ENCODE measurements around the gene GRM1. TPM values are rescaled to one million over a fixed set of nuclear protein-coding genes. Genes with fewer than 3 reads are reported as not detected.

GRM1 gene
- total RNA-seq, 1 donor from 2014 or later, result 6.7 TPM

- Histone ChIP-seq H3K36me3 (no peaks in the 10 kb centered on the region), H3K4me3 (no peak overlapping the region), H3K9me3 (replicated peaks) (peaks cover 33% of the 10 kb centered on the region), H3K27me3 (ENCODE audit: low read depth) (peaks cover 14% of the 10 kb centered on the region), H3K4me1 (no peaks in the 10 kb centered on the region), H3K27ac (replicated peaks) (no peak overlapping the region)
- peak; percentile 26 for TF ChIP-seq CTCF (IDR thresholded peaks at IDR 0.05; ENCODE audit: borderline replicate concordance)
- DNase-seq, result no peak
- intact Hi-C loops (cut with micrococcal nuclease), result no loop called here
Observed at GRCh38 chr6:146041282-146041681, 12.4 kb downstream of the GRM1 start.

GRCh38 chr6:146047371-146047770, 18.5 kb downstream of the GRM1 start:
- Histone ChIP-seq H3K27ac (replicated peaks) (no peak overlapping the region), H3K9me3 (replicated peaks) (peaks cover 8% of the 10 kb centered on the region), H3K4me1 (no peaks in the 10 kb centered on the region), H3K4me3 (no peak overlapping the region), H3K36me3 (no peaks in the 10 kb centered on the region), H3K27me3 (ENCODE audit: low read depth) (peaks cover 5% of the 10 kb centered on the region)
- intact Hi-C loops (cut with micrococcal nuclease), result no loop called here
- no peak for TF ChIP-seq CTCF (IDR thresholded peaks at IDR 0.05; ENCODE audit: borderline replicate concordance)
- no peak for DNase-seq

- Histone ChIP-seq H3K27ac (replicated peaks) (no peak overlapping the region), H3K9me3 (replicated peaks) (peaks cover 8% of the 10 kb centered on the region)
Observed at GRCh38 chr6:146050168-146050567, 21.3 kb downstream of the GRM1 start.

GRCh38 chr6:146056506-146056905, 27.6 kb downstream of the GRM1 start:
- H3K4me3 ChIP-seq, result no peak overlapping the region
- DNase-seq, result no peak
- H3K36me3 ChIP-seq, result no peaks in the 10 kb centered on the region
- H3K27me3 ChIP-seq (ENCODE audit: low read depth), result no peaks in the 10 kb centered on the region
- peaks cover 11% of the 10 kb centered on the region for H3K9me3 ChIP-seq (replicated peaks)
- no peak for TF ChIP-seq CTCF (IDR thresholded peaks at IDR 0.05; ENCODE audit: borderline replicate concordance)
- no peaks in the 10 kb centered on the region for H3K4me1 ChIP-seq
- no peak overlapping the region for H3K27ac ChIP-seq (replicated peaks)
- intact Hi-C loops (cut with micrococcal nuclease), result no loop called here

More at GRCh38 chr6:146050168-146050567, 21.3 kb downstream of the GRM1 start:
- Histone ChIP-seq H3K4me3 (no peak overlapping the region), H3K36me3 (no peaks in the 10 kb centered on the region), H3K4me1 (no peaks in the 10 kb centered on the region), H3K27me3 (ENCODE audit: low read depth) (no peaks in the 10 kb centered on the region)
- no peak for TF ChIP-seq CTCF (IDR thresholded peaks at IDR 0.05; ENCODE audit: borderline replicate concordance)
- intact Hi-C loops (cut with micrococcal nuclease), result no loop called here
- no peak for DNase-seq

- Histone ChIP-seq H3K9me3 (replicated peaks) (no peaks in the 10 kb centered on the region), H3K27ac (replicated peaks) (no peak overlapping the region), H3K4me1 (no peaks in the 10 kb centered on the region), H3K27me3 (ENCODE audit: low read depth) (no peaks in the 10 kb centered on the region), H3K36me3 (no peaks in the 10 kb centered on the region), H3K4me3 (no peak overlapping the region)
- TF ChIP-seq CTCF (IDR thresholded peaks at IDR 0.05; ENCODE audit: borderline replicate concordance), result no peak
- intact Hi-C loops (cut with micrococcal nuclease), result no loop called here
- no peak for DNase-seq
Observed at GRCh38 chr6:146065690-146066089, 36.8 kb downstream of the GRM1 start.

- H3K27ac ChIP-seq (replicated peaks), result no peak overlapping the region
- intact Hi-C loops (cut with micrococcal nuclease), result no loop called here
- DNase-seq, result no peak
Observed at GRCh38 chr6:146066506-146066905, 37.6 kb downstream of the GRM1 start.

More at GRCh38 chr6:146066506-146066905, 37.6 kb downstream of the GRM1 start:
- Histone ChIP-seq H3K36me3 (no peaks in the 10 kb centered on the region), H3K4me3 (no peak overlapping the region), H3K4me1 (no peaks in the 10 kb centered on the region), H3K9me3 (replicated peaks) (no peaks in the 10 kb centered on the region), H3K27me3 (ENCODE audit: low read depth) (no peaks in the 10 kb centered on the region)
- no peak for TF ChIP-seq CTCF (IDR thresholded peaks at IDR 0.05; ENCODE audit: borderline replicate concordance)
